ENCODE data around the gene MICAL2. TPM values are rescaled to one million over a fixed set of nuclear protein-coding genes. Genes with fewer than 3 reads are reported as not detected.

Gene MICAL2
- total RNA-seq, 1 experiment from 2014 or later: 62.9 TPM

DNA sequence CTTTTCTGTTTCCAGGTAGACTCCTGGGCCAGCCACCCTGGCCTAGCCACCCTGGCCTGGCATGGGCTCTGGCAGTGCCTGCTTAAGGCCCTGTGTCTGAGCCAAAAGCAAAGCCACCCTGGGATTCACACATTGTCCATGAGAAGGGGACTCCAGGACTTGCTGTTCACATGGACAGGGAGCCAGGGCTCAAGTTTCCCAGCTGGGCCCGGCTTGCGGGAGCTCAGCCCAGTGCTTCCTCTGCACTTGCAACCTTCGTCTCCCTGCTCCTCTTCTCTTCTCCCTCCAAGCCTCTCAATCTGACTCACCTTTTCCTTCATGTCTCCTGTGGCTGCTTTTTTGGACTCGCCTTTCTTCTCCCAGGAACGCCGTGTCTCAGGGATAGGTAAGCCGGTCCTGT lies 130.3 kb downstream of the MICAL2 start:
- Histone ChIP-seq H3F3A (ENCODE audit: low read length, unreplicated experiment) (no peaks in the 10 kb centered on the region), H3K27me3 (ENCODE audit: low read length) (no peaks in the 10 kb centered on the region), H3K4me3 (ENCODE audit: low read length) (no peak overlapping the region), H2AFZ (ENCODE audit: low read length) (no peak overlapping the region), H4K20me1 (ENCODE audit: low read length) (no peaks in the 10 kb centered on the region), H3K9me3 (ENCODE audit: low read length) (no peaks in the 10 kb centered on the region), H3K27ac (ENCODE audit: low read length) (no peak overlapping the region), H3K9me2 (replicated peaks; ENCODE audit: low read length) (no peaks in the 10 kb centered on the region), H3K79me2 (ENCODE audit: low read length) (no peaks in the 10 kb centered on the region), H3K9ac (ENCODE audit: low read length) (no peak overlapping the region), H3K4me2 (ENCODE audit: low read length) (no peak overlapping the region), H3K4me1 (ENCODE audit: insufficient read depth, low read length) (peaks cover 30% of the 10 kb centered on the region), H3K36me3 (ENCODE audit: low read depth, low read length) (peaks cover 25% of the 10 kb centered on the region)
- DNase-seq: no peak
- TF ChIP-seq EZH2phosphoT487 (IDR thresholded peaks at IDR 0.05; ENCODE audit: borderline replicate concordance, low read length) (no peak), EZH2 (IDR thresholded peaks at IDR 0.05; ENCODE audit: low read length, unreplicated experiment) (no peak)
- TF ChIP-seq, protein P1, sequence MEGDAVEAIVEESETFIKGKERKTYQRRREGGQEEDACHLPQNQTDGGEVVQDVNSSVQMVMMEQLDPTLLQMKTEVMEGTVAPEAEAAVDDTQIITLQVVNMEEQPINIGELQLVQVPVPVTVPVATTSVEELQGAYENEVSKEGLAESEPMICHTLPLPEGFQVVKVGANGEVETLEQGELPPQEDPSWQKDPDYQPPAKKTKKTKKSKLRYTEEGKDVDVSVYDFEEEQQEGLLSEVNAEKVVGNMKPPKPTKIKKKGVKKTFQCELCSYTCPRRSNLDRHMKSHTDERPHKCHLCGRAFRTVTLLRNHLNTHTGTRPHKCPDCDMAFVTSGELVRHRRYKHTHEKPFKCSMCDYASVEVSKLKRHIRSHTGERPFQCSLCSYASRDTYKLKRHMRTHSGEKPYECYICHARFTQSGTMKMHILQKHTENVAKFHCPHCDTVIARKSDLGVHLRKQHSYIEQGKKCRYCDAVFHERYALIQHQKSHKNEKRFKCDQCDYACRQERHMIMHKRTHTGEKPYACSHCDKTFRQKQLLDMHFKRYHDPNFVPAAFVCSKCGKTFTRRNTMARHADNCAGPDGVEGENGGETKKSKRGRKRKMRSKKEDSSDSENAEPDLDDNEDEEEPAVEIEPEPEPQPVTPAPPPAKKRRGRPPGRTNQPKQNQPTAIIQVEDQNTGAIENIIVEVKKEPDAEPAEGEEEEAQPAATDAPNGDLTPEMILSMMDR (conservative IDR thresholded peaks at IDR 0.05; ENCODE audit: low read depth, low read length): no peak
- ChIA-PET CTCF (no interaction called here), POLR2A (ENCODE audit: unreplicated experiment) (no interaction called here)
- no peak for ATAC-seq
- no TSS peak for BruUV-seq (replicated peaks)
- intact Hi-C loops (cut with micrococcal nuclease): no loop called here

DNA sequence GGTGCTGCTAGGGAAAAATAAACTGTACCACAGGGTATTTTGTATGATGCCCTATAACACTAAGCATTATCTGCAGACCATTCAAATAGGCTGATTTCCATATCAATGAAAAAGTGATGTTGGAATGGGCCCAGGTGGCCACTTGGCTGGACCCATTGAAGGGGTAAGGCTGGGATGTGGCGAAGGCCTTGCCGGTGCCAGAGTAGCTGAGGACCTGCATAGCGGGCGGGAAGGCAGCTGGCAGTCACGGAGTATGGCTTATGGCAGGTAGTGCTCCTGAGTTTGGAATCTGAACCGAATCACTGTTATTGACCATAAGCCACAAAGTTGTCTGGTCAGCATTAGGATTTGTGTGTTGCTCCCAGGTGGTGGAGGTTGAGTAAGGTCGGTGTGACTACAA lies 131.0 kb downstream of the MICAL2 start:
- ATAC-seq (no peak), DNase-seq (no peak)
- no peaks in the 10 kb centered on the region for H3K79me2 ChIP-seq (ENCODE audit: low read length)
- peaks cover 25% of the 10 kb centered on the region for H3K36me3 ChIP-seq (ENCODE audit: low read depth, low read length)
- intact Hi-C loops (cut with micrococcal nuclease): no loop called here
- CTCF ChIA-PET: no interaction called here
- no peak for TF ChIP-seq EZH2phosphoT487 (IDR thresholded peaks at IDR 0.05; ENCODE audit: borderline replicate concordance, low read length)
- TF ChIP-seq, protein P1 (conservative IDR thresholded peaks at IDR 0.05; ENCODE audit: low read depth, low read length): no peak
- TF ChIP-seq EZH2 (IDR thresholded peaks at IDR 0.05; ENCODE audit: low read length, unreplicated experiment): no peak
- no peak overlapping the region for H2AFZ ChIP-seq (ENCODE audit: low read length)
- no peaks in the 10 kb centered on the region for H4K20me1 ChIP-seq (ENCODE audit: low read length)
- no peak overlapping the region for H3K4me2 ChIP-seq (ENCODE audit: low read length)
- H3K27ac ChIP-seq (ENCODE audit: low read length): no peak overlapping the region
- no peaks in the 10 kb centered on the region for H3K9me3 ChIP-seq (ENCODE audit: low read length)
- no peaks in the 10 kb centered on the region for H3K27me3 ChIP-seq (ENCODE audit: low read length)
- H3F3A ChIP-seq (ENCODE audit: low read length, unreplicated experiment): no peaks in the 10 kb centered on the region
- no peaks in the 10 kb centered on the region for H3K9me2 ChIP-seq (replicated peaks; ENCODE audit: low read length)
- no TSS peak for BruUV-seq (replicated peaks)
- POLR2A ChIA-PET (ENCODE audit: unreplicated experiment): no interaction called here
- peaks cover 30% of the 10 kb centered on the region for H3K4me1 ChIP-seq (ENCODE audit: insufficient read depth, low read length)
- H3K9ac ChIP-seq (ENCODE audit: low read length): no peak overlapping the region
- H3K4me3 ChIP-seq (ENCODE audit: low read length): no peak overlapping the region

DNA sequence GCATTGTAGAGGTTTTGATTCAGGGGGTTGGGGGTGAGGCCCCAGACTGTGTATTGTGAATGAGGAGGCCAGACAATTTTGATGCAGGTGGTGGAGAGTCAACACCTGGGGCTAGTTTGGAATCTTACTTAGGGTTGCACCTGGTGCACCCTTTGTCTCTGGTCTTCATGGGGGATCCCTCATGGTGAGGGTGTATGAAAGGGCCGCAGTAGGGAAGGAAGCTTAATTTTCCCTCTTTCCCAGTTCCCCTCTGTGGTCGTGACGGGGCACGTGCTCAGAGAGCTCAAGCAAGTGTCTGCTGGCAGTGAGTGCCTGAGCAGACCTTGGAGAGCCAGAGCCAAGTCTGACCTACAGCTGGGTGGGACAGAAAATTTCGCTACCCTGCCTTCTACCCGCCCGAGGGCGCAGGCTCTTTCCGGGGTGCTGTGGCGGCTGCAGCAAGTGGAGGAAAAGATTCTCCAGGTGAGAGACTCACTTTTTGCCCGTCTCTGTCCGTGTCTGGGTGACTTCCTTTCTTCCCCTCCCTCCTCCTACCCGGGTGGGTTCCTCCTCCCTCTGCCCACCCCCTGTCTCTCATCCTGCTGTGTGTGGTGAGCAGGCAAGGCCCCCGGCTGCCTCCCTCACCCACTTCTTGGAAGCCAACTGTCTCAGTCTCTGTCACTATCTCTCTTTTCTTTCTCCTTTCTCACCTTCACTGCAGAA lies 131.7 kb downstream of the MICAL2 start:
- Histone ChIP-seq H3F3A (ENCODE audit: low read length, unreplicated experiment) (no peaks in the 10 kb centered on the region), H3K4me3 (ENCODE audit: low read length) (no peak overlapping the region), H4K20me1 (ENCODE audit: low read length) (no peaks in the 10 kb centered on the region), H3K27ac (ENCODE audit: low read length) (no peak overlapping the region), H3K4me2 (ENCODE audit: low read length) (no peak overlapping the region), H3K79me2 (ENCODE audit: low read length) (no peaks in the 10 kb centered on the region), H3K9me3 (ENCODE audit: low read length) (no peaks in the 10 kb centered on the region), H3K36me3 (ENCODE audit: low read depth, low read length) (peaks cover 22% of the 10 kb centered on the region), H3K9me2 (replicated peaks; ENCODE audit: low read length) (no peaks in the 10 kb centered on the region), H3K27me3 (ENCODE audit: low read length) (no peaks in the 10 kb centered on the region), H3K9ac (ENCODE audit: low read length) (no peak overlapping the region), H2AFZ (ENCODE audit: low read length) (no peak overlapping the region), H3K4me1 (ENCODE audit: insufficient read depth, low read length) (peaks cover 36% of the 10 kb centered on the region)
- TF ChIP-seq EZH2phosphoT487 (IDR thresholded peaks at IDR 0.05; ENCODE audit: borderline replicate concordance, low read length) (no peak), EZH2 (IDR thresholded peaks at IDR 0.05; ENCODE audit: low read length, unreplicated experiment) (no peak)
- TF ChIP-seq, protein P1 (conservative IDR thresholded peaks at IDR 0.05; ENCODE audit: low read depth, low read length): no peak
- no peak for DNase-seq
- ATAC-seq: no peak
- no TSS peak for BruUV-seq (replicated peaks)
- intact Hi-C loops (cut with micrococcal nuclease): no loop called here
- CTCF ChIA-PET: no interaction called here
- POLR2A ChIA-PET (ENCODE audit: unreplicated experiment): interaction anchor here (0.7 kb wide), 1 partner anchor 18 kb away, joined by 4 read pairs; no protein-coding TSS in a partner anchor

Data from PC-3 (cell line).